Measurements from ENCODE around the gene C17orf78. TPM values are rescaled to one million over a fixed set of nuclear protein-coding genes. Genes with fewer than 3 reads are reported as not detected.

Gene C17orf78
- total and polyA plus RNA-seq, 9 donors, result not detected

DNA sequence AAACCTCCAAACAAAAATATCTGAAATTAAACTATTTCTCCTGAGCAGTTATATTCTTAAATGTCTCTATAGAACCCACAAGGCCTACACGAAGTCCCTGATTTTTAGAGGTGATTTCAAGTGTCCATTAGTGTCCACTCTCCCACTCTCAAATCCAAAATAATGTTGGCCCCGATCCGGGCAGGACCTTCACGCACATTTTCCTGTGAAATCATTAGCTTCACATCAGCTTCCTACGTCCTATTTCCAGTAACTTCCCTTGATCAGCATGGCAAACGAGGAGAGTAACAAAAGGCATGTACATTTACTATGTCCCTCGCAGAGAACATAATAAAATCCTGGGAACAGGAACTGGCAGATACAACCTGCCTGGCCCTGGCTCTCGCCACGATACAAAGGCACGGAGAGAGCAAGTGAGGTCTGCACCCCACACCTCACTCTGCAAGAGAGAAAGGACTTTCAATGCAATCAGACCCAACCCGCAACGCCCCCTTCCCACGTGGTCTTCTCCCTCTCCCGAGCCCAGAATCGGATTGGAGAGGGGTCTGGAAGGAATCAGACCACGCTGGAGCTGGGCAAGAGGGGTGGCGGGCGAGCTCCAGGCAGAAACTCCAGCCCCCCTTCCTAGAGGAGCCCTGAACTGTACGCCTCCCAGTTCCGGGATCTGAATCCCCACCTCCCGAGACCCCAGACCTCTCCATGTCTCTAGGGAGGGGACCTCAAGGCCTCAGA is 17.5 kb upstream of the C17orf78 start:
- H3K4me1 ChIP-seq (ENCODE audit: insufficient read depth), result peaks cover 1% of the 10 kb centered on the region
- TF ChIP-seq POLR2A (IDR thresholded peaks at IDR 0.05), result no peak
- peak overlapping the region; percentile 64 for H3K4me3 ChIP-seq
- DNase-seq, result peak; percentile 52 to 71 (median 65)
- no peaks in the 10 kb centered on the region for H3K27me3 ChIP-seq
- no peaks in the 10 kb centered on the region for H3K9me3 ChIP-seq
- peak overlapping the region; percentile 53 to 94 for H3K27ac ChIP-seq
- 1% methylated on average over 15 to 21 of the region's 21 CpGs for WGBS, 3 donors
- intact Hi-C loops (cut with DNase I), result no loop called here
- H3K36me3 ChIP-seq, result no peaks in the 10 kb centered on the region

DNA sequence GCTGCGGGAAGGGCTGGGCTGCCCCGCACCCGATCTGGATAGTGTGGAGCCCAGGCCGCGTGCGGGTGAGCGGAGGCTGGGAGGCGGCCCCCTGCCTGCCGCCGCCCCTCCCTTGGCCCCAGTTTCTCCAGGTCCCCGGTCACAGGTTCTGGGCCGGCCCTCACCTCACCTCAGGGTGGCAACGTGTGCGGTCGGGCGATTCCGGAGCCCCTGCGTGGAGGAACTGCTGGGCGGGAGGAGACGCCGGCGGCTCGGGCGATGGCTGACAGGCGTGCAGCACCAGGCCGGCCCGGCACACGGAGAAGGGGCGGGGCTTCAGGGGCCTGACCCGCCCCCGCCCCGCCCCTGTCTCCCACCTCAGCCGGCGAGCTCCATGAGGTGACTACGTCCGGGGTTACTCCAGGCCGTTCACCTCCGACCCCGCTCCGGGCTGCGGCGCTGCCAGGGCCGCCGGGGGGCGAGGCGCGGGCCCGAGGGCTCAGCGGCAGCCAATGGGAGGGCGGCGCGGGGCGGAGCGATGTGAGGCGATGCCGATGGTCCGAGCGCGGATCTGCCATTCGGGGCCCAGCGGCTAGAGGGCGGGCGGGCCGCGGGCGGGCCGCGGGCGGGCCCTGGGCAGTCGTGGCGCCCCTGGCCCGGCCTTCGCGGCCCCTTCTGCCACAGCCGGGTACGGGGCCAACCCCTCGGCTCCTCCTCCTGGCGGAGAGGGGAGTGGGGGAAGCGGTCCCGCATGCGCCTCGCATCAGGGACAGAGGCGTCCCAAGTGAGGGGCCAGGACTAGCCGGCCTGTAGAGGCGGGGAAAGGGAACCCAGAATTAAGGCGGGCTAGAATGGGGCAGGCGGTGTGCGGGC is 16.7 kb upstream of the C17orf78 start:
- H3K9me3 ChIP-seq, result no peaks in the 10 kb centered on the region
- intact Hi-C loops (cut with DNase I), result no loop called here
- TF ChIP-seq CTCF (IDR thresholded peaks at IDR 0.05), result peak in 2 of 3 donors; percentile 71 to 83
- no peak for TF ChIP-seq EP300 (IDR thresholded peaks at IDR 0.05)
- TF ChIP-seq POLR2A (IDR thresholded peaks at IDR 0.05), result peak; percentile 65
- H3K36me3 ChIP-seq, result no peaks in the 10 kb centered on the region
- DNase-seq, result peak; percentile 95 to 98 (median 97)
- peak overlapping the region; percentile 64 for H3K4me3 ChIP-seq
- H3K27ac ChIP-seq, result peak overlapping the region; percentile 86 to 94
- H3K4me1 ChIP-seq (ENCODE audit: insufficient read depth), result peaks cover 1% of the 10 kb centered on the region
- 0 to 1% (median 1%) methylated on average over 33 to 88 of the region's 88 CpGs for WGBS, 3 donors
- H3K27me3 ChIP-seq, result no peaks in the 10 kb centered on the region

DNA sequence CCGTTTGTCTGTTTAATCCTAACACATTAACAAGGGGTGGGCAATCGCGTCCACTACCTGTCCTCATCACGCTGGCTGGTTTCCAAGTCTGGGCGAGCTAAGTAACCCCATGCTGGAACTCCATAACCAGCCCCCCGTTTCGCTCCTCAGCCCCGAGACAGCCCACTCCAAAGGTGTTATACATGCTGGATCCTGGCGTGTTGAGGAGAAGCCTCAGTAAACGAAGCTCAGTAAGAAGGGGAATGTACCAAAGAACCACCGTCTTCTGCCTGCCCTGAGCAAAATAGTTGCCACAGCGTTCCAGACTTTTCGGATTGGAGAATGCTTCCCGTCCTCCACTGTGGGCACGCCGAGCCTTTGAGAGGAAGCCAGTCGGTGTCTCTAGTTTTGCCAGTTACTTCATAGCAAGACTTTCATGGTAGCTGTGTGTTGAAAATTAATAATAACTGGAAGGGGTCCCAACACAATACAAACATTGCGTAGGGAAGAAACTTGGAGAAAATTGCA is 16.1 kb upstream of the C17orf78 start:
- Histone ChIP-seq H3K27ac (peak overlapping the region; percentile 86 to 94), H3K9me3 (no peaks in the 10 kb centered on the region), H3K4me1 (ENCODE audit: insufficient read depth) (peaks cover 1% of the 10 kb centered on the region), H3K27me3 (no peaks in the 10 kb centered on the region), H3K4me3 (peak overlapping the region; percentile 64), H3K36me3 (no peaks in the 10 kb centered on the region)
- peak in 1 of 5 donors; percentile 85 for DNase-seq
- intact Hi-C loops (cut with DNase I), result no loop called here
- 4 to 7% (median 5%) methylated on average over 18 of the region's 18 CpGs for WGBS, 3 donors
- no peak for TF ChIP-seq CTCF (IDR thresholded peaks at IDR 0.05)
- no peak for TF ChIP-seq EP300 (IDR thresholded peaks at IDR 0.05)
- TF ChIP-seq POLR2A (IDR thresholded peaks at IDR 0.05), result no peak

GRCh38 chr17:37360632-37361031 is 15.2 kb upstream of the C17orf78 start:
- TF ChIP-seq CTCF (IDR thresholded peaks at IDR 0.05), result no peak
- TF ChIP-seq EP300 (IDR thresholded peaks at IDR 0.05), result no peak
- TF ChIP-seq POLR2A (IDR thresholded peaks at IDR 0.05), result no peak
- Histone ChIP-seq H3K9me3 (no peaks in the 10 kb centered on the region), H3K27ac (no peak overlapping the region), H3K4me3 (no peak overlapping the region), H3K36me3 (no peaks in the 10 kb centered on the region), H3K27me3 (no peaks in the 10 kb centered on the region), H3K4me1 (ENCODE audit: insufficient read depth) (peaks cover 1% of the 10 kb centered on the region)
- WGBS, 3 donors, result 81 to 92% (median 86%) methylated on average over 3 of the region's 3 CpGs
- intact Hi-C loops (cut with DNase I), result no loop called here
- no peak for DNase-seq

Data from ovary (tissue), 9 donors.